DMS 273 treated with DMSO at 0.1 percent for 48 hours (cell line): Measurements from ENCODE around the gene NDUFC1.
"Not testable (repeated sequence)": the region's sequence is repeated elsewhere in the genome, so short reads cannot be mapped to it uniquely, and the experiment has no call there.

Experiments used
- DNase-seq: peaks from one replicate; lab custom pipeline; 2025; lab: John Stamatoyannopoulos, UW

NDUFC1 gene

GRCh38 chr4:139301821-139302611 lies at the start of gene NDUFC1:
TSS of gene NDUFC1 (minus strand) at chr4:139302477. CDS start at chr4:139295798, 6,679 bp downstream.
- peak; percentile 41 for DNase-seq

GRCh38 chr4:139337612-139338011 lies 35.3 kb upstream of the NDUFC1 start:
- DNase-seq, result no peak

GRCh38 chr4:139333046-139333445 lies 30.8 kb upstream of the NDUFC1 start:
- no peak for DNase-seq

GRCh38 chr4:139331185-139331584 lies 28.9 kb upstream of the NDUFC1 start:
- DNase-seq, result no peak

GRCh38 chr4:139330283-139330682 lies 28.0 kb upstream of the NDUFC1 start:
- DNase-seq, result no peak

- DNase-seq, result no peak
Observed at GRCh38 chr4:139329665-139330200, 27.5 kb upstream of the NDUFC1 start.

- DNase-seq, result no peak
Observed at GRCh38 chr4:139324620-139325019, 22.3 kb upstream of the NDUFC1 start.

- DNase-seq, result not testable (repeated sequence)
Observed at GRCh38 chr4:139322541-139322940, 20.3 kb upstream of the NDUFC1 start.

GRCh38 chr4:139322070-139322469 lies 19.8 kb upstream of the NDUFC1 start:
- DNase-seq, result not testable (repeated sequence)

GRCh38 chr4:139319571-139319970 lies 17.3 kb upstream of the NDUFC1 start:
- DNase-seq, result no peak

- DNase-seq, result no peak
Observed at GRCh38 chr4:139317635-139318034, 15.4 kb upstream of the NDUFC1 start.

- DNase-seq, result no peak
Observed at GRCh38 chr4:139316733-139317132, 14.5 kb upstream of the NDUFC1 start.

GRCh38 chr4:139315221-139315675 lies 13.0 kb upstream of the NDUFC1 start:
- DNase-seq, result no peak

GRCh38 chr4:139314047-139314800 lies 11.9 kb upstream of the NDUFC1 start:
- no peak for DNase-seq

- not testable (repeated sequence) for DNase-seq
Observed at GRCh38 chr4:139313414-139313813, 11.1 kb upstream of the NDUFC1 start.

- no peak for DNase-seq
Observed at GRCh38 chr4:139312552-139313332, 10.5 kb upstream of the NDUFC1 start.

- no peak for DNase-seq
Observed at GRCh38 chr4:139311909-139312308, 9.6 kb upstream of the NDUFC1 start.

- DNase-seq, result no peak
Observed at GRCh38 chr4:139304920-139305319, 2.6 kb upstream of the NDUFC1 start.

GRCh38 chr4:139301113-139301820 lies 1.0 kb downstream of the NDUFC1 start, which contains the start of gene NAA15:
TSS of gene NAA15 (plus strand) at chr4:139301505. CDS start at chr4:139301778, 273 bp downstream.
- peak; percentile 89 for DNase-seq

GRCh38 chr4:139300431-139301112 lies 1.7 kb downstream of the NDUFC1 start:
- no peak for DNase-seq

- DNase-seq, result no peak
Observed at GRCh38 chr4:139299536-139299935, 2.7 kb downstream of the NDUFC1 start.
